ENCODE measurements around the gene SASS6. TPM values are rescaled to one million over a fixed set of nuclear protein-coding genes. Genes with fewer than 3 reads are reported as not detected.

SASS6 gene
- total and polyA plus RNA-seq, 10 of the 15 experiments (the other 5 are each of a cell fraction or from before 2014, with no cell fraction given): 6.6 to 17.9 (median 10.2) TPM

DNA sequence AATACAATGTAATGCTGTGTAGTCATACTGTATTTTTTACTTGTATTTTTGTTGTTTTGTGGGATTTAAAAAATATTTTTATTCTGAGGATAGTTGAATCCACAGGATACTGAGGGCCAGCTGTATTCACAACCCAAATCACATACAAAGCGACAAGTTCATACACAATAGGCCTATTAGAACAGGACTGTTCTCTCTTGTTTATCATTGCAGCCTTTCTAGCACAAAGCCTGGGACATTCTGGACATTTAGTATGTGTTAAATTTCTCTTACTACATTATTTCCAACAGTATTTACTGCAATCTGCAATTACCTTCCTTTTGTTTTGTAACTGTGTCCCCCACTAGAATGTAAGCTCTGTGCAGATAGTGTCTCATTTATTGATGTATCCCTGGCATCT lies 97.5 kb downstream of the SASS6 start (continued):
- TF ChIP-seq, protein P1, sequence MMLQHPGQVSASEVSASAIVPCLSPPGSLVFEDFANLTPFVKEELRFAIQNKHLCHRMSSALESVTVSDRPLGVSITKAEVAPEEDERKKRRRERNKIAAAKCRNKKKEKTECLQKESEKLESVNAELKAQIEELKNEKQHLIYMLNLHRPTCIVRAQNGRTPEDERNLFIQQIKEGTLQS (IDR thresholded peaks at IDR 0.05; ENCODE audit: borderline replicate concordance, extremely low read depth, low read depth, low read length): no peak

DNA sequence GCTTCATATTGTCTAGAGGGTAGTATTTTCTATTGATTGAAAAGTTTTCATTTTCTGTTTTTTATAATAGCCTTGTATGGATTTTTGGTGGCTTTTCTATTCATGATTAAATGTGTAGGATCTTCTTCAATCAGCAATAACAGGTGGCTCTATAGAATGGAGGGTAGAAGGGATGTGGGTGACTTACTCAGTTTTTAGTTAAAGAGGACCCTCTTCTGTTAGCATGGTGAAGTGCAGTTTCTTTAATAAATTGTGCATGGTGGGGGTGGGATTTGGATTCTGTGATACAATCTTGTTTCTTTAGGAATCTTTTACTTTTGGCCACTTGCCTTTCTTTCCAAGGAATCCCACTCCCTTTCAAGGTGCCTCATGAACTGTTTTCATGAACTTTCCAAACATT lies 98.3 kb downstream of the SASS6 start:
- in situ Hi-C loops (cut with MboI): no loop called here
- SMC1A ChIA-PET (ENCODE audit: uncharacterized antibody, unreplicated experiment): interaction anchor here (1.1 to 1.5 kb wide), 3 partner anchors 53 to 225 kb away, joined by 3 to 4 read pairs (median 4); no protein-coding TSS in a partner anchor

More for the DNA sequence above, 98.3 kb downstream of the SASS6 start:
- BruUV-seq (replicated peaks): no TSS peak
- Histone ChIP-seq H3K4me3 (no peak overlapping the region), H3K9me3 (replicated peaks; ENCODE audit: control insufficient read depth, insufficient read depth, low read length) (no peaks in the 10 kb centered on the region; the same call in 2 of the 3 replicates), H3K4me2 (ENCODE audit: control insufficient read depth, insufficient read depth) (no peak overlapping the region), H2AFZ (ENCODE audit: control insufficient read depth, low read depth, low read length) (no peak overlapping the region), H3K36me3 (ENCODE audit: control insufficient read depth in 2 of 2, insufficient read depth in 2 of 2, low read length in 1 of 2) (peaks cover 0 to 2% of the 10 kb centered on the region in 2 experiments; a peak in 1 of 4 replicates), H3K9ac (ENCODE audit: control insufficient read depth, insufficient read depth, low read length) (no peak overlapping the region), H3K27ac (ENCODE audit: control insufficient read depth, insufficient read depth) (no peak overlapping the region), H3K79me2 (ENCODE audit: control insufficient read depth, insufficient read depth, low read length) (peaks cover 44% of the 10 kb centered on the region), H3K27me3 (replicated peaks in 1 of 2; ENCODE audit: control insufficient read depth in 2 of 2, insufficient read depth in 2 of 2, low read length in 1 of 2) (no peaks in the 10 kb centered on the region), H3K4me1 (ENCODE audit: control insufficient read depth, insufficient read depth, low read length) (peaks cover 4% of the 10 kb centered on the region; the same call in 1 of the 2 replicates), H4K20me1 (ENCODE audit: control insufficient read depth, insufficient read depth) (no peaks in the 10 kb centered on the region)
- DNase-seq (ENCODE audit: low read depth, low spot score): no peak
- FAIRE-seq: no peak
- ATAC-seq: peak; percentile 13; the same call in 1 of the 3 replicates
- ChIA-PET CTCF (interaction anchor here (1.0 to 1.5 kb wide), 5 partner anchors 101 to 421 kb away, joined by 3 to 5 read pairs (median 3); no protein-coding TSS in a partner anchor), RAD21 (ENCODE audit: unreplicated experiment) (interaction anchor here (0.9 to 1.8 kb wide), 2 partner anchors 223 to 425 kb away, joined by 3 to 5 read pairs; no protein-coding TSS in a partner anchor), POLR2A (no interaction called here)
- TF ChIP-seq, protein P2, sequence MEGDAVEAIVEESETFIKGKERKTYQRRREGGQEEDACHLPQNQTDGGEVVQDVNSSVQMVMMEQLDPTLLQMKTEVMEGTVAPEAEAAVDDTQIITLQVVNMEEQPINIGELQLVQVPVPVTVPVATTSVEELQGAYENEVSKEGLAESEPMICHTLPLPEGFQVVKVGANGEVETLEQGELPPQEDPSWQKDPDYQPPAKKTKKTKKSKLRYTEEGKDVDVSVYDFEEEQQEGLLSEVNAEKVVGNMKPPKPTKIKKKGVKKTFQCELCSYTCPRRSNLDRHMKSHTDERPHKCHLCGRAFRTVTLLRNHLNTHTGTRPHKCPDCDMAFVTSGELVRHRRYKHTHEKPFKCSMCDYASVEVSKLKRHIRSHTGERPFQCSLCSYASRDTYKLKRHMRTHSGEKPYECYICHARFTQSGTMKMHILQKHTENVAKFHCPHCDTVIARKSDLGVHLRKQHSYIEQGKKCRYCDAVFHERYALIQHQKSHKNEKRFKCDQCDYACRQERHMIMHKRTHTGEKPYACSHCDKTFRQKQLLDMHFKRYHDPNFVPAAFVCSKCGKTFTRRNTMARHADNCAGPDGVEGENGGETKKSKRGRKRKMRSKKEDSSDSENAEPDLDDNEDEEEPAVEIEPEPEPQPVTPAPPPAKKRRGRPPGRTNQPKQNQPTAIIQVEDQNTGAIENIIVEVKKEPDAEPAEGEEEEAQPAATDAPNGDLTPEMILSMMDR (IDR thresholded peaks at IDR 0.05 in 2 of 3, conservative IDR thresholded peaks at IDR 0.05 in 1 of 3; ENCODE audit: control insufficient read depth in 2 of 3, extremely low read depth in 1 of 3, insufficient read depth in 1 of 3, low read depth in 3 of 3, low read length in 3 of 3): peak; percentile 43 to 57 (median 45); a peak in 5 of 6 replicates
- TF ChIP-seq LARP7 (IDR thresholded peaks at IDR 0.05) (no peak), NFIC (IDR thresholded peaks at IDR 0.05; ENCODE audit: low read depth, low read length) (no peak), RAD21 (IDR thresholded peaks at IDR 0.05; ENCODE audit: insufficient read depth, low read depth, low read length) (peak; percentile 75), KAT2A (conservative IDR thresholded peaks at IDR 0.05; ENCODE audit: control insufficient read depth, low read depth, low read length) (no peak), JUNB (IDR thresholded peaks at IDR 0.05) (no peak), MEF2A (IDR thresholded peaks at IDR 0.05; ENCODE audit: insufficient read depth, low read depth, low read length) (no peak), SMC3 (IDR thresholded peaks at IDR 0.05; ENCODE audit: borderline replicate concordance, low read length) (peak; percentile 31; the same call in 1 of the 2 replicates)
- TF ChIP-seq, protein P3, sequence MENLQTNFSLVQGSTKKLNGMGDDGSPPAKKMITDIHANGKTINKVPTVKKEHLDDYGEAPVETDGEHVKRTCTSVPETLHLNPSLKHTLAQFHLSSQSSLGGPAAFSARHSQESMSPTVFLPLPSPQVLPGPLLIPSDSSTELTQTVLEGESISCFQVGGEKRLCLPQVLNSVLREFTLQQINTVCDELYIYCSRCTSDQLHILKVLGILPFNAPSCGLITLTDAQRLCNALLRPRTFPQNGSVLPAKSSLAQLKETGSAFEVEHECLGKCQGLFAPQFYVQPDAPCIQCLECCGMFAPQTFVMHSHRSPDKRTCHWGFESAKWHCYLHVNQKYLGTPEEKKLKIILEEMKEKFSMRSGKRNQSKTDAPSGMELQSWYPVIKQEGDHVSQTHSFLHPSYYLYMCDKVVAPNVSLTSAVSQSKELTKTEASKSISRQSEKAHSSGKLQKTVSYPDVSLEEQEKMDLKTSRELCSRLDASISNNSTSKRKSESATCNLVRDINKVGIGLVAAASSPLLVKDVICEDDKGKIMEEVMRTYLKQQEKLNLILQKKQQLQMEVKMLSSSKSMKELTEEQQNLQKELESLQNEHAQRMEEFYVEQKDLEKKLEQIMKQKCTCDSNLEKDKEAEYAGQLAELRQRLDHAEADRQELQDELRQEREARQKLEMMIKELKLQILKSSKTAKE (IDR thresholded peaks at IDR 0.05; ENCODE audit: low read depth, poor library complexity, severe bottlenecking): no peak
- TF ChIP-seq, protein P4, sequence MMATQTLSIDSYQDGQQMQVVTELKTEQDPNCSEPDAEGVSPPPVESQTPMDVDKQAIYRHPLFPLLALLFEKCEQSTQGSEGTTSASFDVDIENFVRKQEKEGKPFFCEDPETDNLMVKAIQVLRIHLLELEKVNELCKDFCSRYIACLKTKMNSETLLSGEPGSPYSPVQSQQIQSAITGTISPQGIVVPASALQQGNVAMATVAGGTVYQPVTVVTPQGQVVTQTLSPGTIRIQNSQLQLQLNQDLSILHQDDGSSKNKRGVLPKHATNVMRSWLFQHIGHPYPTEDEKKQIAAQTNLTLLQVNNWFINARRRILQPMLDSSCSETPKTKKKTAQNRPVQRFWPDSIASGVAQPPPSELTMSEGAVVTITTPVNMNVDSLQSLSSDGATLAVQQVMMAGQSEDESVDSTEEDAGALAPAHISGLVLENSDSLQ (IDR thresholded peaks at IDR 0.05): no peak
- TF ChIP-seq, protein P5, sequence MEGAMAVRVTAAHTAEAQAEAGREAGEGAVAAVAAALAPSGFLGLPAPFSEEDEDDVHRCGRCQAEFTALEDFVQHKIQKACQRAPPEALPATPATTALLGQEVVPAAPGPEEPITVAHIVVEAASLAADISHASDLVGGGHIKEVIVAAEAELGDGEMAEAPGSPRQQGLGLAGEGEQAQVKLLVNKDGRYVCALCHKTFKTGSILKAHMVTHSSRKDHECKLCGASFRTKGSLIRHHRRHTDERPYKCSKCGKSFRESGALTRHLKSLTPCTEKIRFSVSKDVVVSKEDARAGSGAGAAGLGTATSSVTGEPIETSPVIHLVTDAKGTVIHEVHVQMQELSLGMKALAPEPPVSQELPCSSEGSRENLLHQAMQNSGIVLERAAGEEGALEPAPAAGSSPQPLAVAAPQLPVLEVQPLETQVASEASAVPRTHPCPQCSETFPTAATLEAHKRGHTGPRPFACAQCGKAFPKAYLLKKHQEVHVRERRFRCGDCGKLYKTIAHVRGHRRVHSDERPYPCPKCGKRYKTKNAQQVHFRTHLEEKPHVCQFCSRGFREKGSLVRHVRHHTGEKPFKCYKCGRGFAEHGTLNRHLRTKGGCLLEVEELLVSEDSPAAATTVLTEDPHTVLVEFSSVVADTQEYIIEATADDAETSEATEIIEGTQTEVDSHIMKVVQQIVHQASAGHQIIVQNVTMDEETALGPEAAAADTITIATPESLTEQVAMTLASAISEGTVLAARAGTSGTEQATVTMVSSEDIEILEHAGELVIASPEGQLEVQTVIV (IDR thresholded peaks at IDR 0.05; ENCODE audit: borderline replicate concordance, partially characterized antibody): no peak
- intact Hi-C loops (cut with micrococcal nuclease; ENCODE audit: unreplicated experiment): loop anchor here (1.0 to 10.0 kb wide), 3 partner anchors 226 to 500 kb away; partner anchors contain the start of gene GPR88

Measured in GM12878 (cell line).